OCI-LY1 (cell line): ENCODE data around the gene COL6A3.

Source experiments
- H2AFZ ChIP-seq: fragments of 200-600 bp; sonication (generic), shearing (Covaris generic); 2 replicates; pipeline ENCODE4 v1.6.0; 2014; ENCODE audit warnings: antibody characterized with exemption, mild to moderate bottlenecking, low read length
- H3F3A ChIP-seq: fragments of 200-600 bp; sonication (generic), shearing (Covaris generic); 2 replicates; pipeline ENCODE4 v1.6.0; 2014; ENCODE audit warnings: mild to moderate bottlenecking, antibody characterized with exemption, low read length, moderate library complexity; ENCODE audit not compliant: insufficient read depth
- H3K27ac ChIP-seq: fragments of 200-600 bp; sonication (generic); 2 replicates; pipeline ENCODE4 v1.5.1; 2014; ENCODE audit warnings: low read length, mixed run types, mild to moderate bottlenecking, low read depth; ENCODE audit not compliant: poor library complexity, severe bottlenecking
- H3K27me3 ChIP-seq: fragments of 200-600 bp; sonication (generic); 2 replicates; pipeline ENCODE4 v1.6.0; 2014; ENCODE audit warnings: antibody characterized with exemption, mild to moderate bottlenecking, low read length, moderate library complexity; ENCODE audit not compliant: insufficient read depth
- H3K36me3 ChIP-seq: fragments of 200-600 bp; sonication (generic); 2 replicates; pipeline ENCODE4 v1.6.1; 2014; ENCODE audit warnings: mild to moderate bottlenecking, antibody characterized with exemption, low read length, moderate library complexity, mixed read lengths; ENCODE audit not compliant: insufficient read depth
- H3K4me1 ChIP-seq: fragments of 200-600 bp; sonication (generic); 2 replicates; pipeline ENCODE4 v1.5.1; 2014; ENCODE audit warnings: mild to moderate bottlenecking, low read length, moderate library complexity; ENCODE audit not compliant: insufficient read depth, severe bottlenecking
- H3K4me2 ChIP-seq: fragments of 200-600 bp; sonication (generic), shearing (Covaris generic); 2 replicates; pipeline ENCODE4 v1.6.1; 2014; ENCODE audit warnings: low read length
- H3K4me3 ChIP-seq: fragments of 200-600 bp; sonication (generic); 2 replicates; pipeline ENCODE4 v1.5.1; 2014; ENCODE audit warnings: low read length, low read depth, mild to moderate bottlenecking, mixed read lengths; ENCODE audit not compliant: poor library complexity, severe bottlenecking
- H3K79me2 ChIP-seq: fragments of 200-600 bp; shearing (Covaris generic); 2 replicates; pipeline ENCODE4 v1.6.1; 2016; ENCODE audit warnings: mixed run types, low read length, mixed read lengths; ENCODE audit not compliant: insufficient read depth
- H3K9ac ChIP-seq: fragments of 200-600 bp; sonication (generic), shearing (Covaris generic); 2 replicates; pipeline ENCODE4 v1.6.1; 2014; ENCODE audit warnings: mild to moderate bottlenecking, low read length, mixed read lengths
- H3K9me2 ChIP-seq: fragments of 200-600 bp; sonication (generic), shearing (Covaris generic); 2 replicates; pipeline ENCODE4 v1.6.1; 2014; ENCODE audit warnings: low read depth, mild to moderate bottlenecking, low read length, mixed read lengths
- H3K9me3 ChIP-seq: fragments of 200-600 bp; shearing (Covaris generic); 2 replicates; pipeline ENCODE4 v1.6.1; 2014; ENCODE audit warnings: low read length, mixed read lengths
- H4K20me1 ChIP-seq: fragments of 200-600 bp; sonication (generic), shearing (Covaris generic); 2 replicates; pipeline ENCODE4 v1.6.0; 2016; ENCODE audit warnings: mild to moderate bottlenecking, low read length; ENCODE audit not compliant: insufficient read depth
- CTCF ChIP-seq: fragments of 200-600 bp; sonication (generic), shearing (Covaris generic); IDR thresholded peaks from 2 replicates; pipeline ENCODE4 v1.5.1; 2017; ENCODE audit warnings: mild to moderate bottlenecking, antibody characterized with exemption, low read length, moderate library complexity, mixed read lengths
- EZH2 ChIP-seq: fragments of 200-600 bp; sonication (generic), shearing (Covaris generic); IDR thresholded peaks from 2 replicates; pipeline ENCODE4 v1.8.0; 2017; ENCODE audit warnings: borderline replicate concordance, mixed run types, mild to moderate bottlenecking, antibody characterized with exemption, low read length, moderate library complexity, mixed read lengths

Gene COL6A3

GRCh38 chr2:237319086-237319820 is 94.7 kb downstream of the COL6A3 start:
- Histone ChIP-seq H3K9me2 (no peaks in the 10 kb centered on the region), H3K36me3 (no peaks in the 10 kb centered on the region), H3K79me2 (no peaks in the 10 kb centered on the region), H3K27ac (no peak overlapping the region), H2AFZ (no peak overlapping the region), H3K27me3 (0 out of 2 replicates have a peak, but pooled peaks cover 8% of the 10 kb centered on the region), H3K9ac (no peak overlapping the region), H3K9me3 (no peaks in the 10 kb centered on the region), H3F3A (no peaks in the 10 kb centered on the region), H3K4me1 (no peaks in the 10 kb centered on the region), H3K4me2 (no peak overlapping the region), H3K4me3 (no peak overlapping the region), H4K20me1 (no peaks in the 10 kb centered on the region)
- no peak for TF ChIP-seq EZH2
- no peak for TF ChIP-seq CTCF

- H3K4me2 ChIP-seq = no peak overlapping the region
- no peaks in the 10 kb centered on the region for H3K9me3 ChIP-seq
- no peaks in the 10 kb centered on the region for H3K9me2 ChIP-seq
- no peaks in the 10 kb centered on the region for H3K36me3 ChIP-seq
- H3F3A ChIP-seq = no peaks in the 10 kb centered on the region
- no peak overlapping the region for H3K9ac ChIP-seq
- TF ChIP-seq EZH2 (no peak), CTCF (no peak)
- H3K27me3 ChIP-seq = peaks cover 8% of the 10 kb centered on the region; the same call in 1 of the 2 replicates
- no peaks in the 10 kb centered on the region for H4K20me1 ChIP-seq
- H3K27ac ChIP-seq = no peak overlapping the region
- no peak overlapping the region for H3K4me3 ChIP-seq
- H3K79me2 ChIP-seq = no peaks in the 10 kb centered on the region
- H2AFZ ChIP-seq = no peak overlapping the region
- H3K4me1 ChIP-seq = no peaks in the 10 kb centered on the region
Measured at GRCh38 chr2:237316339-237316738, 97.6 kb downstream of the COL6A3 start.

- Histone ChIP-seq H3K27ac (no peak overlapping the region), H3K9me2 (no peaks in the 10 kb centered on the region), H3K4me1 (no peaks in the 10 kb centered on the region), H3K4me2 (no peak overlapping the region), H2AFZ (no peak overlapping the region), H3K4me3 (no peak overlapping the region), H3K9ac (no peak overlapping the region), H3K9me3 (no peaks in the 10 kb centered on the region), H3K36me3 (no peaks in the 10 kb centered on the region), H3F3A (no peaks in the 10 kb centered on the region), H3K27me3 (peaks cover 8% of the 10 kb centered on the region; the same call in 1 of the 2 replicates), H4K20me1 (no peaks in the 10 kb centered on the region), H3K79me2 (no peaks in the 10 kb centered on the region)
- TF ChIP-seq CTCF (no peak), EZH2 (no peak)
Measured at GRCh38 chr2:237315829-237316225, 98.1 kb downstream of the COL6A3 start.
